GM04503 (cell line): ENCODE data around the gene PHB1.

Experiments
- DNase-seq: peaks from one replicate; pipeline ENCODE4 v3.0.0-alpha.2; 2012; ENCODE audit warnings: low read depth

The PHB1 gene

DNA sequence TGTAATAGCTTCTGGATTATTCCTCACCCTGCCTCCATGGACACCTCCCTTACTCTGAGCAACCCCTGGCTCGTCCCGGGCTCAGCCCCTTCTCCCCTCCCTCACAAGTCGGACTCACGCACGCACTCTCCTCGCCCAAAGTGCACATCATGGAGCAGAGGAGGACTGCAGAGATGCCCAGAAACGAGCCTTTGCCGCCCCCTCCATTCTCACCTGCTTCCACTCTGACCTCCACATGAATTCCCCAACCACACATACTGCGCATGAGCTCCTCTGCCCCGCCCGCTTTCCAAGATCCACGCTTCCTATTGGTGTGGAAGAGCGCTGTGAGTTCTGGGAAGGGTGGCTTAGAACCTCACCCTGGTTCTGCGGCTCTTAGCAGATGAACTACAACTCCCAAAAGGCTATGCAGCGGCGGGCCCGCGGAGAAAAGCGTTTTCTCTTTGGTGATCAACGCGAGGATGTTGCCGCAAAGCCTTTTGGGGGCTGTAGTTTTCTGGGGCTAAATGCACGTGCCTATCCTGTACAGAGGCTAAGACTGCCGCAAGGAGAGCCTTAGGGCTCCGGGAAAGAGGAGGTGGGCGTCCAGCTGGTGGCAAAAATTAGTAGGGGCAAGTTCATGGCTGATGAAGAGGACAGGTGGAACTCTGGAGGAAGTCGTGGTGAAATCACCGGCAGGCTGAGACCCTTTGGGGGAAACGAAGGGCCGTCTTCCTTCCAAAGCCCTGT lies at the start of gene PHB1:
Gene PHB1, minus strand, starts transcription at position 261 of the 729 bp plus-strand sequence. CDS start 1,618 bp downstream, outside the sequence.
- peak; percentile 90 for DNase-seq

DNA sequence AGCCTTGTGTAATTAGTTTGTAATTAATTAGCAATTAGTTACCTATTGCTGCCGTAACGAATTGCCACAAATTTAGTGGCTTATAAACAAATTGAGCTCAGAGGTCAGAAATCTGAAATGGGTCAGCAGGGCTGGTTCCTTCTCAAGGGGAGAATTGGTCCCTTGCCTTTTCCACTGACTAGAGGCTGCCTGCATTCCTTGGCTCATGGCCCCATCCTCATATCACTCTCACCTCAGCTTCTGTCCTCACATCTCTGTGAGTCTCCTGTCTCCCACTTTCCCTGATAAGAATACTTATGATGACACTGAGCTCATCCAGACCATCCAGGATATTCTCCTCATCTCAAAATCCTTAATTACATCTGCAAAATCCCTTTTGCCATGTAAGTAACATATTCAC lies 49.4 kb upstream of the PHB1 start:
- DNase-seq: no peak

DNA sequence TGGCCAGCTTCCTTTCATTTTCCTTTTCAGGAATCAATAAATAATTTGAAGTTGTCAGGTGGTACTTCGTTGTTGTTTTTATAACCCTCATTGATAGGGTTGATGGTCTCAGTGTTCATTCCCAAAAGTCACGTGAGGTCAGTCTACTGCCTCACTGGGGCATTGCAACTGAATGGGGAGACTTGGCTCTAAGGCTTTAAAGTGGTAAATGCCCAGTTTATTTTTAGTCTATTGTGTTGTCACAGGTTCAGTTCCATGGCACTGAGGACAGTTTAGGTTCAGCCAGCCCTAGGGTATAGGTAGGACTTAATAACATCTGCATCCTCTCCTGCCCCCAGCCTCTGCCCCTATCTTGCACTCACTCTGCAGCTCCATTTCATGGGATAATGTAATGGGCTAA lies 46.9 kb upstream of the PHB1 start:
- no peak for DNase-seq

DNA sequence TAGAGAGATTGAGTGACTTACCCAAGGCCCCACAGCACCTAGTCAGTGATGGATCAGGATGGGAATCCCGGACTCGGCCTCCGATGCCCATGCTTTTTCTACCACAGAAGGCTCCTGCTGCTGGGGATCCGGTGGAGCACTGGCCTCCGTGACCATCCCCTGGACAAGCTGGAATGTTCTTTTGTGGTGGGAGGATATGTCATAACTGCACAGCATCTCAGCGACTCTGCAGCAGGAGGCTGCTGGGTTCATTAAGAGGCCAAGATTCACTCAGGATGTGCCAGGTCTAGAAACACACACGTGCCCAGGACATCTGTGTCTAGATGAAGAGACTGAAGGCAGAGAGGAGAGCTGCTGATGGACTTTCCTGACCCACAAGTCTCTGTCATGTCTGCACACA lies 45.7 kb upstream of the PHB1 start:
- DNase-seq: no peak

DNA sequence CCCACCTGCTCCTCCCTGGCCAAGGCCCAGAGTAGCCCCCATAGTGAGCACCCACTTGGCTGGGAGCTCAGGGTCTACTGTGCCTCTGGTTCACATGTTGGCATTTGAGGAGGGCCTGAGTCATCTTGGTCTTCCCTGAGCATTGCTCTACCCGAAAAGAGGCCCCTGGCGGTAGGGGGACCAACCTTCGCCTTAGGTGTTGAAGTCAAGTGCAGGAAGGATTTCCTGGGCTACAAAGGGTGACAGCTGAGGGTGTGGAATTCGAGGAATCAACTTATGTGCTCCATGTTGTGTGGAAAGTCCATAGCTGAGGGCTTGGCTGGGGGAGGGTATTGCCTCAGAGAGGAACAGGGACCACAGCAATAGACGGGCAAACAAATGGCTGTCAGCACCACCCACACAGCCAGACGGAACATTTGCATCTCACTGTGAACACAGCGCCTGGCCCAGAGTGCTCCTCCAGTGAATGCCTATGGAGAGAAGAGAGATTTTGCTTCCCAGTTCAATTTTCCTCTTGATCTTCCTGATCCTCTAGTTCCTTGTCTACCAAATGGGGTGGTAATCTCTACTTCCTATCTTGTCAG lies 44.8 kb upstream of the PHB1 start:
- DNase-seq: no peak

DNA sequence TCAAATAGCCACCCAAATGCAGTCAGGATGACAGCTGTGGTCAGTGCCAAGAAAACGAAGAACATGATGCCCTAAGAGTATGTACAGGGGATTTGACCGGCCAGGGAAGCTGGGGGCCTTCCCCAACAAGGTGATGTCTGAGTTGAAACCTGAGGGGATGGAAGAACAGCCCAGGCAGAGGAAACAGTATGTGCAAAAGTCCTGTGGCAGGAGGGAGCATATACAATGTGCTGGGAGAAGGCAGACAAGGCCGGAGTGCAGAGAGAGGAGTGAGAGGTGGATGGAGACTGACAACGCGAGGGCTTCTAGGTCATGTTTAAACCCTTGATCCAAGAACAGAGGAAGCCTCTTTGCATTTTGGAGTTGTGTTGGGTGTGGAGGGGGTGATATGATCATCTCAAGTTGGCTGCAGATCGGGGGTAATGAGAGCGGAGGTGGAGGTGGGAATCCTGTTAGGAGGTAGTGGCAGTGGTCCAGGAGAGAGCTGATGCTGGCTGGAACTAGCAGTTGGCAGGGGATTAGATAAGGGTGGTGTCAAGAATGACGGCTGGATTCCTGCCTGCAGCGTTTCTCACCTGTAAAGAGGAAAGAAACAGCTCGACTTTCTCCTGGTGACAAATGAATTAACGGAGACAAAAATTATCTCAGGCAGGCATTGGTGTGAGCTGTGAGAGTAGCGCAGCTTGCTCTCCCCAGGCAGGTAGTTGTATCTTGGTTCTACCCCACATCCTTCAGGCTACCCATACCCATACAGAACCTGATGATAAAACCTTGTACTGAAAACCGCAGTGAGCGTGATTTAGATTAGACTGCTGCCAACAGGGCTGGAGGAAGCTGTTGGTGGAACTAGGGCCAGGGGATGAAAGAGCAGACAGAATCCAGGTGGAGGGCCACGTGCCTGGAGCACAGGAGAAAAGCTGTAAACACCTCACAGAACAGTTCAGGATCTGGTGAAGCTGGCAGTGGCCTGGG lies 43.2 kb upstream of the PHB1 start:
- no peak for DNase-seq

DNA sequence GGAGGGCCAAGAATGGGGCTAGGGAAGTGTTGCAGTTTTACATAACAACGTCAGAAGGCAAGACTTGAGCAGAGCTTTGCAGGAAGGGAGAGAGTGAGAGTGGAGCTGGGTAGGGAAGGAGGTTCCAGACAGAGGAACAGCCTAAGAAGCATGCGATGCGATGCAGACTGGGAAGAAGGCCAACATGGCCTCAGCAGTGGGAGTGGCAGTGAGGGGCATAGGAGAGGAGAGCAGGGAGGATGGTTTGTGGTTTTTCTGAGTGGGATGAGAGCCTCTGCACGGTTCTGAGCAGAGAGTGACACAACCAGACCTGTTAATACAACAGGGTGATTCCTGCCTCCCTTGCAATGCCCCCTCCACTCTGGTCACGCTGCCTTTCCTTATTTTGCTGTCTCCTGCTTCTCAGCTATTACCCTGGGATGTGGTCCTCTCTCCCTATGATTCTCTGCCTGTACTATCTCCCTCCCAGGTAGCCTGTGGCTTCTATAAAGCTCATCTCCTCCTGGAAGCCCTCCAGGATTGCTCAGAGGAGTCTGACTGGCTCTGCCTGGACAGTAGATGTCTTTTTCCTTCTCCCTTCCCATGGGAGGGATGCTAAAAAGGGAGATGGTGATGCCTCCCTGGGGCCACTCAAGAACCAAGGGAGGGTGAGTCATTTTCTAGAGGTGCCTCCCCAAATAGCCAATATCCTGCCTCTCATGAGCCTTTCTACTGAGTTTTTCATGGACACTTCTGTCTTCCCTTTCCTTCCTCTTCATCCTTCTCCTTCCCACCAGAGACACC lies 41.7 kb upstream of the PHB1 start:
- peak; percentile 89 for DNase-seq

DNA sequence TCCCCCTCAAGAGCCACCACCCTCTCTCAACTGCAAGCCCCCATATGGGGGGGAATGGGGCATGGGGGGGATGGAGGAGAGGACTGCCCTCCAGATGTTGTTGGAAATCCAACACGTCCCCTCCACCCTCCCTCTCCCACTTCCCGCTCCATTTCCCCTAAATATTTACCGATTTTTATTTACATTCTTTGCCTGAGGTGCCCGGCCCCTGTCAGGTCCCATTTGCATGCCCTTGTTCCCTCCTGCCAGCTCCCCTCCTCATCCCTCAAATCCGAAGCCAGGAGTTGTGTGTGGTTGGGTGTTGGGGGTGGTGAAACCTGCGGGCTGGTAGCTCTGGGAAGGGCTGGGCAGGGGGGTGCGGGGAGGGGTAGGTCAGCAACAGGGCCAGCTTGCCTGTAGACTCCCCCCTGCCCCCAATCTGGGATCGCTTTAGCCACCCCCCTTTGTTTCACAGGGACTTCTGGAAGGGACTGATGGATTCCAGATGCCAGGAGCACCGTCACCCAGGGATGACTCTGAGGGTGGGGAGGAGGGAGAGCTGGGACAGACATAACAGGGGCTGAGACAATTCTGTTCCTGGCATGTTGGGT lies 40.7 kb upstream of the PHB1 start:
- DNase-seq: no peak

DNA sequence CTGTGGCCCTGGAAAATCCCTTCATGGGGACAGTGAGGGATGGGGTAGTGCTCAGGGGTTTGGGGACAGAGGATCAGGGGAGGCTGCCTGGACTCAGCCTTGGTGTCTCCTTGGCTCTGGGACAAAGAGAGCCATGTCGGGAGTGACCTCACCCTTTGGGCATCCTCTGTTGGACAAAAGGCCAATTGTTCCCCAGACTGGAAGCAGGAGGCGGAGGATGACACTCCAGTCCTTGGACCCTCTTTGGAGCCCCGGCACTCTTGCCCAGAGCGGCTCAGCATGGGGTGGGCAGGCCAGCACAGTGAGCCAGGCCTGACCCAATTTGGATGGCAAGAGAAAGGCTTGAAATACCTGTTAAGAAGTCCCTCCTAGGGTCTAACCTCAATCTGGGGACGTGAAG lies 39.4 kb upstream of the PHB1 start:
- no peak for DNase-seq

DNA sequence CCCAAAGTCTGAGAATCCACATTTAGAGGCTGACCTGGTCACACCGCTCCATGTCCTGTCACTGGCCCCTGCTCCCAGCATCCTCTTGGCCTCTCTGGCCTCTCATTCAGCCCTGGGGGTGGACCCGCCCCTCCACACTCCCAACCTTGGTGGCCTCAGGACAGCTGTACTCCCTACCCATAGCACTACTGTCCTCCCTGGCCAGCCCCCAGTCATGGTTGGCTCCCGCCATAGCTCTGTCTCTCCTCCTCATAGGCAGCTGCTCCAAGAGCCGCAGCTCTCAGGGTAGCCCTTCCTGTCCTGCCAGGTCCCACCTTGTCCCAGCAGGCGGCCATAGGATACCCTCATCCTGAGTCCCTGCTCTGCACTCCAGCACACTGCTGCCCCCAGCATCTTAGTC lies 38.0 kb upstream of the PHB1 start:
- DNase-seq: no peak

DNA sequence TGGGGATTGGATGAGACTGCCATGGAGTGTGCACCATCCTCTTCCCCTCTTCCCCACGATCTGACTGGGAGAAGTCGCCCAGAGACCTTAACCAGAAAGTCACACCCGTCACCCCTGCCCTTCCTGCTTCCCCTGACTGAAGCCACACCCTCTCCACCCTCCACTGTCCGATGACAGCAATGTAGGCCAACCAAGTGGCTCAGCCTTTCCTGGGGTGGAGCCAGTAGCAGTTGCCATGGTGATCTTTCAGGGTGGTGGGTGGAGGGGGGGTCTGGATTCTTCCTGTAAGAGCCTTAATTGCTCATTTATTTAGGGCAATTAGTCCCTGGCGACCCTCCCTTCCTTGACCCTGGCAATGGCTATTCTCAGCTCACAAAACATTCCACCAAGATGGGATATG lies 37.5 kb upstream of the PHB1 start:
- DNase-seq: no peak

DNA sequence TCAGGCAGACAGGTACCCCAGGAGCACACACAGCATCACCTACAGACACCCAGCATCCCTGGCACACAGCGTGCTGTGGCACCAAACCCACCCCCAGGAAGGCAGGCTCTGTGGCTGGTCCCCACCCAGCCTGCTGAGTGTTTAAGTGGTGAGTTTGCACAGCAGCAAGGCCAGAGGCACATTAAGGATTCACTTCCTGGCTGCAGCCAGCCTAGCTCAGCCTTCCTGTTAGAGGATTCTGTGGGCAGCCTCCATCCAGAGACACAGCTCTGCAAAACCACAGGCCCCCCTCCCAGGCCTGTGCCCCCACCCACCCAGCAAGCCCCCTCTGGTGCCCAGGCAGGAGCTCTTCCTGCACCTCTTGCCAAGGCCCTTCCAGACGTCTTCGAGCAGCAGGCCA lies 36.1 kb upstream of the PHB1 start:
- no peak for DNase-seq

DNA sequence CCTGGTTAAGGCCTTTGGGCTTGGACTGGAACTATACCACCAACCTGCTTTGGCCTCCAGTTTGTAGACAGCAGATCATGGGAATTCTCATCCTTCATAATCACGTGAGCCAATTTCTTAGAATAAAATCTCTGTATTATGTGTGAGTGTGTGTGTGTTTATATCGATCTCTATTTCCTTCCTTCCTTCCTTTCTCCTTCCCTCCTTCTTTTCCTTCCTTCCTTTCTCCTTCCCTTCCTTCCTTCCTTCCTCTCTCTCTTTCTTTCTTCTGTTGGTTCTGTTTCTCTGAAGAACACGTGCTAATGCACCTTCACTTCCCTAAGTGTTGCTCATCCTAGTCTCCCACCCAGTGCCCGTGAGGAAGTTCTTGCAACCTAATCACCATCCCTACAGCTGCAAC lies 35.5 kb upstream of the PHB1 start:
- no peak for DNase-seq

DNA sequence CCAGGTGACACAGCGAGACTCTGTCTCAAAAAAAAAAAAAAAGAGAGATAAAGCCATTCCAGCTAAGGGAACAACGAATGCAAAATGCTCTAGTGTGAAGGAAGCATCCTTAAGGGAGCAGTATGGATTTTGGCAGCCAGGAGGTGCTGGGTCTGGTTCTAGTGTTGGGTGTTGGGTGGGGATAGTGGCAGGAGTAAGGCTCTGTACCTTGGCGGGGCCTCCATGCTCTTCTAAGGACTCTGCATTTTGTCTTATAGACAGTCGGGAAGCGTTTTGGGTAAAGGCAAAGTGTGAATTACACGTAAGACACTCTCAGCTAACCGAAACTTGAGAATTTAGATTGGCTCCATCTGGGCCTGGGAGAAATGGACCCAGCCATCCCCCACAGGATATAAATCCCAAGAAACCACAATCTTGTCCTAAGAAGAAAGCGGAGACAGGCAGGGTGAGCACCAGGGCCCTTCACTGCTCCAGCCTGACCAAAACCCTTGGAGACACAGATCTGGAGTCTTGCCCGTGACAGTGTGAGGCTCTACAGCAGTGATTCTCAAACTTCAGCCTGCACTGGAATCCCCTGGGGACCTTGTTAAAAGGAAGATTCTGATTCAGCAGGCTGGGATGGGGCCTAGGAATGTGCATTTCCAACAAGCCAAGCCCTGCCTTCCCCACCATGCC lies 33.1 kb upstream of the PHB1 start:
- DNase-seq: peak; percentile 76

DNA sequence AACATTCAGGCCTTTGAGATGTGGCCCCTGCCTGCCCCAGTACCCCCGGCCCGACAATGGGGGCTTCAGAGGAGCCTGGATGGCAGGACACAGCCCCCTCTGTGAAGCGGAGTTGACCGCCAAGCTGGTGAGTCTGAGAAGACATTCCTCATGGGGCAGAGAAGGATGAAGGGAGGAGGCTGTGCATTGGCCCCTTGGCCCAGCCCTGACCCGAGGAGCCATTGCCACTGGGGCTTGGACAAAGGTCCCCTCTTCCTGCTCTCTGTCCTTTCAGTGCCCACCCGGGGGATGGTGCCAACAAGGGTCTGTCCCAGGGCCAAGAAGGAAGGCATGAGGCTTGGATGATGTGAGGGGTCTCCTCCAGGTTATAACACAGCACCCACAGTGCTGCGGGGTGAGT lies 30.9 kb upstream of the PHB1 start:
- DNase-seq: no peak

DNA sequence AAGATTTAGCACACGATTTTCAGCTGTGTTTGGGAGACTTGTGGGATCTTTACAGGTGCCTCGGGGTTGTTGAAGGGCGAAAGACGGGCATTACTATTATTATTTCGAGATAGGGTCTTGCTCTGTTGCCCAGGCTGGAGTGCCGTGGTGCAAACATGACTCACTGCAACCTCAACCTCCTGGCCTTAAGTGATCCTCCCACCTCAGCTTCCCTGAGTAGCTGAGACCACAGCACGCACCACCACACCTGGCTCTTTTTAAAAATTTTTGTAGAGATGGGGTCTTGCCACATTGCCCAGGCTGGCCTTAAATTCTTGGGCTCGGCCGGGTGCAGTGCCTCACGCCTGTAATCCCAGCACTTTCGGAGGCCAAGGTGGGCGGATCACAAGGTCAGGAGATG lies 29.7 kb upstream of the PHB1 start:
- DNase-seq: no peak

DNA sequence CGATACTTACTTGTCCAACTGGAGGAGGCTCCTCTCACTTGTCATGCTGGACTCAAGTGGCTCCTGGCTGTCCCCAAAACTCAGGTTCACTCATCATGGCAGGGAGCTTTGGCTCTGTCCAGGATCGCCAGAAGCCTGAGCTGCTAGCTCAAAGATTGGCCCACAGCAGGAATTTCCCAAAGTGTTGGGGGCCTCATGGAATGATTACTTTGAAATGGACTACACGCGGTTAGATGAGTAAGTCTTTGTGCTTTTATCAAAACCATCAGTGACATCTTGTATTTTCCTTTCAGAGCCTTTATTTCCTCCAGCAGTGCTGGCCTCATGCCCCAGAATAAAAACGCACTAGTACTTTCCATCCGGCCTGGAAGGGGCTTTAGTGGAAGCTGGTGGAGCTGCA lies 29.2 kb upstream of the PHB1 start:
- no peak for DNase-seq

DNA sequence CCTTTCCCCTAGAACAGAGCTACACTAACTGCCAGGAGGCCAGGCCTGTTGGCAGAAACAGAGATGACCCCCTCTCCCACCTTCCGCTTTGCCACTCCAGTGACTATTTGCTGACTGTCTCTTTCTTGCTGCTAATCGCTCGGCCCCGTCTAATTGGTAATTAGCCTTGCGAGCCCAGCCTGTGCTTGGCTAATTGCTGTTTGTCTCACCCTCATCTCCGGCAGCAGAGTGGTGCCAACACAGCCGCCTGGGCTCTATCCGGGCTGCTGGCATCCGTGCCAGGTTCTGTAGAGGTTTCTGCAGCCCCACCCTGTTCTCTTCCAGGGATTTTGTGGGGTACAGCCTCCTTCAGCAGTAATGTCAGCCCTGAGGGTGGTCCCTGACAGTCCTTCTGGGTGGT lies 27.4 kb upstream of the PHB1 start:
- DNase-seq: no peak

DNA sequence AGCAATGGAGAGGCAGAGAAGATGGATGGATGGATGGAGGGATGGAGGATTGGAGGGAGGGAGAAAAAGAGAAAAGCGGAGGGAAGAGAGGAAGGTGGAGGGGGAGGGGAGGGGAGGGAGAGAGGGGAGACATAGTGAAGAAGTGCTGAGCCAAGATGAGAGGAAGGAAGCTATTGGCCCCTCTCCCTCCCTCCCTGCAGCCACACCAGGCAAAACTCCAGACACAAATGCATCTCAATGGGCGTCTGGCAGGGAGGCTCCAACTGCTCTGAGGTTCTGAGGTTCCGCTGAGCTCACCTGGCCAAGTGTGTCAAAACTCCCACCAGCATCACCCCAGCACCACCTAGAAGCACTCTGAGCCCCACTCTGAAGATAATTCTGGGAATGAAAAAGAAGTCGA lies 26.9 kb upstream of the PHB1 start:
- no peak for DNase-seq

DNA sequence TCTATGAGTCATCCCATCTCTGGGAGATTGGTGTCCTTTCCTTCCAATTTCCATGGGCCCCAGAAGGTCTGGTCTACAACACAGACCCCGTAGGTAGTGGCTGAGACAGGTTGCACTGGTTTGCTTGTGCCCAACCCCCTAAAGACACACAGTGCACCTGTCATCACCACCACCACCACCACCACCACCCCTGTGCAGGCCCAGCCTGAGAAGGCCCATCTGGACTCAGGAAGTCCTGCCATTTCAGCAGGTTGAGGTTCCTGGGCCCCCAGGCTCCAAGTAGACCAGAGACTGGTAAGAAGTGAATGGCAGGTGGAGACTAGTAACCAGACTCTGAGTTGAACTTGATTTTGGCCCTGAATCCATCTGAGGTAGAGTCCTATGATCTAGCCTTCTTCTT lies 25.9 kb upstream of the PHB1 start:
- no peak for DNase-seq
